DMS53 treated with DMSO at 0.1 percent for 48 hours (cell line): ENCODE results near the gene CHTF8.

Source experiments
- DNase-seq: peaks from one replicate; lab custom pipeline; 2025; ENCODE audit not compliant: unreplicated experiment; lab: John Stamatoyannopoulos, UW

The CHTF8 gene

GRCh38 chr16:69088684-69089083 is 43.7 kb downstream of the CHTF8 start:
- no peak for DNase-seq

- no peak for DNase-seq
Measured at GRCh38 chr16:69087161-69087581, 45.2 kb downstream of the CHTF8 start.

- no peak for DNase-seq
Measured at GRCh38 chr16:69085032-69085695, 47.2 kb downstream of the CHTF8 start.

- no peak for DNase-seq
Measured at GRCh38 chr16:69084289-69084688, 48.1 kb downstream of the CHTF8 start.

- no peak for DNase-seq
Measured at GRCh38 chr16:69083306-69083941, 49.0 kb downstream of the CHTF8 start.

- no peak for DNase-seq
Measured at GRCh38 chr16:69079697-69080096, 52.7 kb downstream of the CHTF8 start.

- DNase-seq: no peak
Measured at GRCh38 chr16:69078073-69078472, 54.3 kb downstream of the CHTF8 start.

- DNase-seq: no peak
Measured at GRCh38 chr16:69077251-69077650, 55.1 kb downstream of the CHTF8 start.

GRCh38 chr16:69073181-69073702 is 59.1 kb downstream of the CHTF8 start:
- DNase-seq: no peak

GRCh38 chr16:69072640-69072974 is 59.8 kb downstream of the CHTF8 start:
- no peak for DNase-seq

- no peak for DNase-seq
Measured at GRCh38 chr16:69071036-69071435, 61.4 kb downstream of the CHTF8 start.

- DNase-seq: no peak
Measured at GRCh38 chr16:69069504-69069903, 62.9 kb downstream of the CHTF8 start.
